ENCODE measurements around the gene ANO7.

The ANO7 gene

GRCh38 chr2:241232736-241233575, 44.5 kb downstream of the ANO7 start:
- DNase-seq = no peak

GRCh38 chr2:241234066-241234790, 45.8 kb downstream of the ANO7 start:
- DNase-seq = no peak

GRCh38 chr2:241234962-241235740, 46.7 kb downstream of the ANO7 start:
- DNase-seq = no peak

- no peak for DNase-seq
These were observed 47.5 kb downstream of the ANO7 start for GRCh38 chr2:241235859-241236593.

GRCh38 chr2:241237047-241237446, 48.6 kb downstream of the ANO7 start:
- DNase-seq = no peak

- DNase-seq = no peak
These were observed 49.5 kb downstream of the ANO7 start for GRCh38 chr2:241237949-241238371.

- DNase-seq = no peak
These were observed 50.3 kb downstream of the ANO7 start for GRCh38 chr2:241238693-241239198.

- no peak for DNase-seq
These were observed 51.2 kb downstream of the ANO7 start for GRCh38 chr2:241239552-241240202.

GRCh38 chr2:241240320-241241004, 52.0 kb downstream of the ANO7 start:
- DNase-seq = no peak

- no peak for DNase-seq
These were observed 53.2 kb downstream of the ANO7 start for GRCh38 chr2:241241669-241242068.

- no peak for DNase-seq
These were observed 53.8 kb downstream of the ANO7 start for GRCh38 chr2:241242306-241242705.

GRCh38 chr2:241244368-241244767, 55.9 kb downstream of the ANO7 start:
- no peak for DNase-seq

- DNase-seq = no peak
These were observed 59.8 kb downstream of the ANO7 start for GRCh38 chr2:241248289-241248688.

- no peak for DNase-seq
These were observed 60.4 kb downstream of the ANO7 start for GRCh38 chr2:241248897-241249296.

- DNase-seq = no peak
These were observed 61.2 kb downstream of the ANO7 start for GRCh38 chr2:241249654-241250053.

- DNase-seq = no peak
These were observed 64.5 kb downstream of the ANO7 start for GRCh38 chr2:241252778-241253475.

- no peak for DNase-seq
These were observed 66.5 kb downstream of the ANO7 start for GRCh38 chr2:241254904-241255351.

GRCh38 chr2:241255542-241256167, 67.2 kb downstream of the ANO7 start:
- no peak for DNase-seq

- no peak for DNase-seq
These were observed 67.7 kb downstream of the ANO7 start for GRCh38 chr2:241256168-241256545.

- DNase-seq = no peak
These were observed 69.0 kb downstream of the ANO7 start for GRCh38 chr2:241257419-241258032.

Measured in CD4-positive, alpha-beta T cell treated with Interleukin-12 subunit alpha and Interleukin-12 subunit beta, for 1 hour (primary cell).